GM12891 (cell line): ENCODE results near the gene STAT3.

Source experiments
- POLR2A ChIP-seq: IDR thresholded peaks from 2 replicates; pipeline ENCODE4 v1.6.1; 2011; ENCODE audit warnings: low read depth, low read length, control low read depth
- POLR2AphosphoS5 ChIP-seq: IDR thresholded peaks from 2 replicates; pipeline ENCODE4 v1.6.1; 2011; ENCODE audit warnings: low read depth, low read length, control low read depth

DNA sequence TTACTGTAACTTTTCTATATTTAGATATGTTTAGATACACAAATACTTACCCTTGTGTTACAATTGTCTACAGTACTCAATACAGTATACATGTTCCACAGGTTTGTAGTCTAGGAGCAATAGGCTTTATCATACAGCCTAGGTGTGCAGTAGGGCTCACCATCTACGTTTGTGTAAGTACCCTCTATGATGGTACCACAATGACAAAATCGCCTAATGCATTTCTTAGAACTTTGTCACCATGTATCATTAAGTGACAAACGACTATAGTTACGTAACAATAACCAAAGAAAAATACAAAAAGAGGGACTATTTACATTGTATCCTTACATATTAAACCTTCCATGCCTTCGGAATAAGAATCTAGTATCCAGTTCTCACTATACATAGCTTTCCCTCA, 120.0 kb downstream of the STAT3 start:
- TF ChIP-seq POLR2AphosphoS5 (no peak), POLR2A (no peak)
